Fibroblast of mammary gland (primary cell): Measurements from ENCODE around the gene PROC.

Experiments
- DNase-seq: peaks from one replicate; pipeline ENCODE4 v3.0.0-alpha.2; 2010; ENCODE audit warnings: low read depth
- H3K4me3 ChIP-seq: 2 replicates; pipeline ENCODE4 v1.5.1; 2011; ENCODE audit warnings: low read depth, mild to moderate bottlenecking, low read length, moderate library complexity; ENCODE audit not compliant: control insufficient read depth
- TF ChIP-seq, protein P1 (sequence below): conservative IDR thresholded peaks from 2 replicates; pipeline ENCODE4 v1.5.1; 2011; ENCODE audit warnings: low read depth, low read length, inconsistent platforms; ENCODE audit not compliant: control insufficient read depth, insufficient read depth

PROC gene

DNA sequence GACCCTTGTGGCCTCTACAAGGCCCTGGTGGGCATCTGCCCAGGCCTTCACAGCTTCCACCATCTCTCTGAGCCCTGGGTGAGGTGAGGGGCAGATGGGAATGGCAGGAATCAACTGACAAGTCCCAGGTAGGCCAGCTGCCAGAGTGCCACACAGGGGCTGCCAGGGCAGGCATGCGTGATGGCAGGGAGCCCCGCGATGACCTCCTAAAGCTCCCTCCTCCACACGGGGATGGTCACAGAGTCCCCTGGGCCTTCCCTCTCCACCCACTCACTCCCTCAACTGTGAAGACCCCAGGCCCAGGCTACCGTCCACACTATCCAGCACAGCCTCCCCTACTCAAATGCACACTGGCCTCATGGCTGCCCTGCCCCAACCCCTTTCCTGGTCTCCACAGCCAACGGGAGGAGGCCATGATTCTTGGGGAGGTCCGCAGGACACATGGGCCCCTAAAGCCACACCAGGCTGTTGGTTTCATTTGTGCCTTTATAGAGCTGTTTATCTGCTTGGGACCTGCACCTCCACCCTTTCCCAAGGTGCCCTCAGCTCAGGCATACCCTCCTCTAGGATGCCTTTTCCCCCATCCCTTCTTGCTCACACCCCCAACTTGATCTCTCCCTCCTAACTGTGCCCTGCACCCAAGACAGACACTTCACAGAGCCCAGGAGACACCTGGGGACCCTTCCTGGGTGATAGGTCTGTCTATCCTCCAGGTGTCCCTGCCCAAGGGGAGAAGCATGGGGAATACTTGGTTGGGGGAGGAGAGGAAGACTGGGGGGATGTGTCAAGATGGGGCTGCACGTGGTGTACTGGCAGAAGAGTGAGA is 2.0 kb downstream of the PROC start:
- DNase-seq = no peak
- TF ChIP-seq, protein P1, sequence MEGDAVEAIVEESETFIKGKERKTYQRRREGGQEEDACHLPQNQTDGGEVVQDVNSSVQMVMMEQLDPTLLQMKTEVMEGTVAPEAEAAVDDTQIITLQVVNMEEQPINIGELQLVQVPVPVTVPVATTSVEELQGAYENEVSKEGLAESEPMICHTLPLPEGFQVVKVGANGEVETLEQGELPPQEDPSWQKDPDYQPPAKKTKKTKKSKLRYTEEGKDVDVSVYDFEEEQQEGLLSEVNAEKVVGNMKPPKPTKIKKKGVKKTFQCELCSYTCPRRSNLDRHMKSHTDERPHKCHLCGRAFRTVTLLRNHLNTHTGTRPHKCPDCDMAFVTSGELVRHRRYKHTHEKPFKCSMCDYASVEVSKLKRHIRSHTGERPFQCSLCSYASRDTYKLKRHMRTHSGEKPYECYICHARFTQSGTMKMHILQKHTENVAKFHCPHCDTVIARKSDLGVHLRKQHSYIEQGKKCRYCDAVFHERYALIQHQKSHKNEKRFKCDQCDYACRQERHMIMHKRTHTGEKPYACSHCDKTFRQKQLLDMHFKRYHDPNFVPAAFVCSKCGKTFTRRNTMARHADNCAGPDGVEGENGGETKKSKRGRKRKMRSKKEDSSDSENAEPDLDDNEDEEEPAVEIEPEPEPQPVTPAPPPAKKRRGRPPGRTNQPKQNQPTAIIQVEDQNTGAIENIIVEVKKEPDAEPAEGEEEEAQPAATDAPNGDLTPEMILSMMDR = no peak
- no peak overlapping the region for H3K4me3 ChIP-seq

DNA sequence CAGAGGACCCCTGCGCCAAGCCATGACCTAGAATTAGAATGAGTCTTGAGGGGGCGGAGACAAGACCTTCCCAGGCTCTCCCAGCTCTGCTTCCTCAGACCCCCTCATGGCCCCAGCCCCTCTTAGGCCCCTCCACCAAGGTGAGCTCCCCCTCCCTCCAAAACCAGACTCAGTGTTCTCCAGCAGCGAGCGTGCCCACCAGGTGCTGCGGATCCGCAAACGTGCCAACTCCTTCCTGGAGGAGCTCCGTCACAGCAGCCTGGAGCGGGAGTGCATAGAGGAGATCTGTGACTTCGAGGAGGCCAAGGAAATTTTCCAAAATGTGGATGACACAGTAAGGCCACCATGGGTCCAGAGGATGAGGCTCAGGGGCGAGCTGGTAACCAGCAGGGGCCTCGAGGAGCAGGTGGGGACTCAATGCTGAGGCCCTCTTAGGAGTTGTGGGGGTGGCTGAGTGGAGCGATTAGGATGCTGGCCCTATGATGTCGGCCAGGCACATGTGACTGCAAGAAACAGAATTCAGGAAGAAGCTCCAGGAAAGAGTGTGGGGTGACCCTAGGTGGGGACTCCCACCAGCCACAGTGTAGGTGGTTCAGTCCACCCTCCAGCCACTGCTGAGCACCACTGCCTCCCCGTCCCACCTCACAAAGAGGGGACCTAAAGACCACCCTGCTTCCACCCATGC is 3.0 kb downstream of the PROC start:
- TF ChIP-seq, protein P1 = no peak
- DNase-seq = no peak
- H3K4me3 ChIP-seq = no peak overlapping the region

DNA sequence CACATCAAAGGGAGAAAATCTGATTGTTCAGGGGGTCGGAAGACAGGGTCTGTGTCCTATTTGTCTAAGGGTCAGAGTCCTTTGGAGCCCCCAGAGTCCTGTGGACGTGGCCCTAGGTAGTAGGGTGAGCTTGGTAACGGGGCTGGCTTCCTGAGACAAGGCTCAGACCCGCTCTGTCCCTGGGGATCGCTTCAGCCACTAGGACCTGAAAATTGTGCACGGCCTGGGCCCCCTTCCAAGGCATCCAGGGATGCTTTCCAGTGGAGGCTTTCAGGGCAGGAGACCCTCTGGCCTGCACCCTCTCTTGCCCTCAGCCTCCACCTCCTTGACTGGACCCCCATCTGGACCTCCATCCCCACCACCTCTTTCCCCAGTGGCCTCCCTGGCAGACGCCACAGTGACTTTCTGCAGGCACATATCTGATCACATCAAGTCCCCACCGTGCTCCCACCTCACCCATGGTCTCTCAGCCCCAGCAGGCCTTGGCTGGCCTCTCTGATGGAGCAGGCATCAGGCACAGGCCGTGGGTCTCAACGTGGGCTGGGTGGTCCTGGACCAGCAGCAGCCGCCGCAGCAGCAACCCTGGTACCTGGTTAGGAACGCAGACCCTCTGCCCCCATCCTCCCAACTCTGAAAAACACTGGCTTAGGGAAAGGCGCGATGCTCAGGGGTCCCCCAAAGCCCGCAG is 3.8 kb downstream of the PROC start:
- TF ChIP-seq, protein P1 = no peak
- no peak for DNase-seq
- no peak overlapping the region for H3K4me3 ChIP-seq

DNA sequence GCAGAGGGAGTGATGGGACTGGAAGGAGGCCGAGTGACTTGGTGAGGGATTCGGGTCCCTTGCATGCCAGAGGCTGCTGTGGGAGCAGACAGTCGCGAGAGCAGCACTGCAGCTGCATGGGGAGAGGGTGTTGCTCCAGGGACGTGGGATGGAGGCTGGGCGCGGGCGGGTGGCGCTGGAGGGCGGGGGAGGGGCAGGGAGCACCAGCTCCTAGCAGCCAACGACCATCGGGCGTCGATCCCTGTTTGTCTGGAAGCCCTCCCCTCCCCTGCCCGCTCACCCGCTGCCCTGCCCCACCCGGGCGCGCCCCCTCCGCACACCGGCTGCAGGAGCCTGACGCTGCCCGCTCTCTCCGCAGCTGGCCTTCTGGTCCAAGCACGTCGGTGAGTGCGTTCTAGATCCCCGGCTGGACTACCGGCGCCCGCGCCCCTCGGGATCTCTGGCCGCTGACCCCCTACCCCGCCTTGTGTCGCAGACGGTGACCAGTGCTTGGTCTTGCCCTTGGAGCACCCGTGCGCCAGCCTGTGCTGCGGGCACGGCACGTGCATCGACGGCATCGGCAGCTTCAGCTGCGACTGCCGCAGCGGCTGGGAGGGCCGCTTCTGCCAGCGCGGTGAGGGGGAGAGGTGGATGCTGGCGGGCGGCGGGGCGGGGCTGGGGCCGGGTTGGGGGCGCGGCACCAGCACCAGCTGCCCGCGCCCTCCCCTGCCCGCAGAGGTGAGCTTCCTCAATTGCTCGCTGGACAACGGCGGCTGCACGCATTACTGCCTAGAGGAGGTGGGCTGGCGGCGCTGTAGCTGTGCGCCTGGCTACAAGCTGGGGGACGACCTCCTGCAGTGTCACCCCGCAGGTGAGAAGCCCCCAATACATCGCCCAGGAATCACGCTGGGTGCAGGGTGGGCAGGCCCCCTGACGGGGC is 4.6 kb downstream of the PROC start:
- H3K4me3 ChIP-seq = peak overlapping the region; percentile 21
- TF ChIP-seq, protein P1 = no peak
- no peak for DNase-seq

DNA sequence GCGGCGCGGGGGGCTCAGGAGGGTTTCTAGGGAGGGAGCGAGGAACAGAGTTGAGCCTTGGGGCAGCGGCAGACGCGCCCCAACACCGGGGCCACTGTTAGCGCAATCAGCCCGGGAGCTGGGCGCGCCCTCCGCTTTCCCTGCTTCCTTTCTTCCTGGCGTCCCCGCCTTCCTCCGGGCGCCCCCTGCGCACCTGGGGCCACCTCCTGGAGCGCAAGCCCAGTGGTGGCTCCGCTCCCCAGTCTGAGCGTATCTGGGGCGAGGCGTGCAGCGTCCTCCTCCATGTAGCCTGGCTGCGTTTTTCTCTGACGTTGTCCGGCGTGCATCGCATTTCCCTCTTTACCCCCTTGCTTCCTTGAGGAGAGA is 5.2 kb downstream of the PROC start:
- peak overlapping the region; percentile 21 for H3K4me3 ChIP-seq

More for the DNA sequence above, 5.2 kb downstream of the PROC start:
- TF ChIP-seq, protein P1 = no peak
- no peak for DNase-seq
